Activated gamma-delta T cell (primary cell): ENCODE data around the gene TGFBR1.

Experiments used
- DNase-seq: peaks from one replicate; lab custom pipeline; 2025; lab: John Stamatoyannopoulos, UW

TGFBR1 gene

DNA sequence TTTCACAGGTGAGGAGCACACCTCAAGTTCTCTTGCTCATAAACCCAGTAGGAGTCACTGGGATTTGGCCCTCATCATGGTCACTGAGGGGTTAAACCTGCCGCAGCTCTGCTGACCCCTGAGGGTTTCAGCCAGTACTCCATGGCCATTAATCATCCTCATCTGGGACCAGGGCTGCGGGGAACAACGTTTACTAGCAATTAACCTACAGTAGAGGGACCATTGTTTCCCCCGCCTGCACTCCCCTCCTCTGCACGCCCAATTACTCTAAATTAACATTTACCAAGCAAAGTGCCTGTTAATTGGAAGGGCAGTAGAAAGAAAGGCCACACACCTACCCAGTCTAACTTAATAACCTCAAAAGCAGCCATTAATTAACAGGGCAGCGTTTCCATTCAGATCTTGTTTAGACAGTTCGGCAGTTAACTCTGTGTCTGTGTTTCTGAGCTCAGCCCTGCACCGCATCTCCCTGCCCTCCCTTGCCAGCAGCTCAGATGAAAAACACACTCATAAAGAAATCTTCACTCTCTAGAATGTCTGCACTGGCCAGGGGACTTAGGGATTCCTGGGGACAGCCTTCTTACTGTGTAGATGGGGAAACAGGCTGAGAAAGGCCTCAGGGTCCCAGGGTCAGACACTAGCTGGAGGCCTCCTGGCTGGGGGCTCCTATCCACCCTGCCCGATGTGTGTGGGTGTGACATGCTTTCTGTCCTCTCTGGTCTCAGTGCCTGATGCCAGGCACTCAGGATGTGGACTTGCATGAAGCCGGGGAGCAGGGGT is 65.3 kb downstream of the TGFBR1 start:
- DNase-seq = no peak

DNA sequence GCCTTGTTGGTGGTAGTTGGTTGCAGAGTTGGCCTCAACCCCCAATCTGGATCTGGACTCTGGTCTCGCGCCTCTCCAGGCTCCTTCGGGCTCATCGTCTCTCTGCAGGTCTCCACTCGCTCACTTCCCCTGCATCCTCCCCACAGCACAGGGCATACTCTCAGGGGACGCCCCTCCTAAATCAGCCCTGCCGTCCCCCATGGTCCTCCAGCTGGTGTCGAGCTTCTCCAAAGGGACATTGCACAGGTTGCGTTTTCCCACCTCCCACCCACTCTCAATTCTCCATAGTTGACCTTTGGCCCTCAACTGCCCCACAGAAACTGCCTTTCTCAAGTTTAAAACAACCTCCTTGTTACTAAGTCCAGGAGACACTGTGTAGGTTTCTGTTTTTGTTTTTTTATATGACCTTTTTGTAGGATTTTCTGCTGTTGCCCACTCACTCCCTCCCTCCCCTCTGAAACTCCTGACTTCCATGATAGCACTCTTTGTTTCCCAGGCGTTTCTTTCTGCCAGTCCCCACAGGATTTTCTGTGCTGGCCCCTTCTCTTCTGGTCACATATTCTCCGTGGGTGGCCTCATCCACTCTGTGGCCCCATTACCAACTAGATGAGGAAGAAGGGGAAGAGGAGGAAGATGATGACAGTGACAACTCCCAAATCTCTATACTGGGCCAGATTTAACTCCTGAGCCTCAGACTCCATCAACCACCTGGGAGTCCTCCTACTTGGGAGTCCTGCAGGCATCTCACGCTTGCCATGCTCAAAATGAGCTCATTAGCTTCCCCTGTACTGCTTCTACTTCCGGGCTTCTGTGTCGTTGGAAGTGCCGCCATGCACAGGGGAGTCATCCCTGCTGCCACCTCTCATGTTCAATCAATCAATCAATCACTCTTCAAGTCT is 66.6 kb downstream of the TGFBR1 start:
- DNase-seq = no peak

- DNase-seq = no peak
These were observed 67.5 kb downstream of the TGFBR1 start for GRCh38 chr9:99172124-99173091.

DNA sequence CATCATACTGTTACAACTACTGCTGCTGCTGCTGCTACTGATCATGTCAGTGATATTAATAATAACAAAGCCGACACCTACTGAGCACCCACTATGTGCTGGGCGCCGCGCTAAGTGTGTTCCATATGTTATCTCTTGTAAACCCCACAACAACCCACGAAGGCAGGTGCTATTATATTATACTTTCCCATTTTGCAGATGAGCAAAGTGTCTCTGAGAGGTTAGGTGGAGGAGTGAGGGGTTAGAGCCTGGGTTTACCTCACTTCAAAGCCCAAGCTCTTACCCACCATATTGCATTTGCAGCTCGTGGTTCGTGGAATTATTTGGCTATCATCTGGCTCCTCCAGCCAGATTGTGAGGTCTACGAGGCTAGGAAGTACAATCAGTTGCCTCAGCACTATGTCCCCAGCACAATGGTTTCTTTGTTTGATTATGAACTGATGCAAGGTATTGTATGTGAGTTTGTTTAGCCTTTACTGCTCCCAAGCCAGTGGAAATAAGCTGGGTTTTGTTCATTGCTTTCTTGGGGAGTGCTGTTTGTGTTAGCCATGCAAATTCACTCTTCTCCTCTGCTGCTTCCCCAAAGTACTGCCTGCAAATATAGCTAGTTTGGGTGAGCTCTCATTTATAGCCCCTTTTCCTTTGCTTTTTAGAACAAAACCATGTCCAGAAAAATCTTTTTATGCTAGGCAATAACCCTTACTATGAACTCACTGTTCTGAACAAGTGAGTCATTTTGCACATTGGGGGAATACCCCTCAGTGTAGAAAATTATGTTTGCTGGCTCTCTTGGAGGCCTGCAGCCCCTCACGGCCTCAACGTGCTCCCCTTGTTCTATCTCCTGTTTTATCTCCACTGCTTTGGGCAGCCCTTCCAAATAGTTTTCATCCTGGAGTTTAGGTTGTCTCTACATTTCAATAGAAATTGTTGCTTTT is 68.9 kb downstream of the TGFBR1 start:
- no peak for DNase-seq

DNA sequence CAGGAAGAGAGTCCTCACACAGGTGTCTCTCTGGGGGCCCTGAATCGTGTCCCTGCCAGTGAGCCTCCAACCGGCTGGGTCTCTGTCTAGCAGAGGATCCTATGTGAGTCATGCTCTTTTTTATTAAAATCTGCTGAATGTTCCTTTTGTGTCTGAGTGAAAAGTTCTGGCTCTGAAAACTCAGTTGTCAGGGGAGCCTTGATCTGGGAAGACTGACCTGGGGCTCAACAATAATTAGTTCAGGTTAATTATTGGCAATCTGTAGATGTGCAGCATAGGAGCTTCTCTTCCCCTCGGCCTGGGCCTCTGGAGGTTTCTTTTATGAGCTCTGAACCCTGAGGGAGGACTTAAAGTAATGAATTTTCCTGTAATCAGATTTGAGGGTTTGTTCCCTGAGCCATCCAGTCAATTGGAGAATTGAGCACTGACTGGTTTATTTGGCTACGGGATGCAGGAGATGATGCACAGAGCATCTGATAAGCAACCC is 71.7 kb downstream of the TGFBR1 start:
- DNase-seq = no peak

DNA sequence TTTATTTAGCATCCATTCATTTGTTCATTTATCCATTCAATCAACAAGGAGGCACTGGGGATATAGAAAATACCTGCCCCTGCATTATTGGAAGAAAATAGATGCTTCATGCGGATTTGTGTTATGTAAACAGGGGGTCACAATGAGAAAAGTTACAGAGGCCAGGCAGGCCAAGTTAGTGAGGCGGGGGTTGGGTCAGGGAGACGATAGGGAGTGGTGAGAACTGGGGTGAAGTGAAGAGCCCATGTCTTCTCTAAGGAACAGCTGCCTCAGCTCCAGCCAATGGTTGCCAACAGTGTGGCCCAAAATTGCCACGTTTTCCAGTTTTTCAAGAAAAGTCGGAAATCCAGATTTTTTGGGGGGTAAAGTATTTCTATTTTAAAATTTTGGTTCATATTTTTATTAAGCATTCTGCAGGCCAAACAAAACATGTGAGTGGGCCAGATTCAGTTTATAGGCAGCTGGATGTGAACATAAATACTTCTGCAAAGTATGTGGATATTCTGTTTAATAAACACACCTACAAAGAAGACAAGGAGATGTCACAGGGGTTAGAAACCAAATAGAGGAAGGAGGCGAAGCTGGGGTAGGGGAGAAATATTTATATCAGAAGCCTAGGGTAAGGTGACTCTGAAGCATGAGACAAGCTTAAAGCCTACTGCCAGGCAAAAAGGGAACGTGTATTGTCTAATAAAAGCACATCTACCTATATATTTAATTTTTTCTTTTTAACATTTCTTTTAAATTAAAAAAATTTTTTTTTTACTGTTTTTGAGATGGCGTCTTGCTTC is 72.9 kb downstream of the TGFBR1 start:
- DNase-seq = no peak

DNA sequence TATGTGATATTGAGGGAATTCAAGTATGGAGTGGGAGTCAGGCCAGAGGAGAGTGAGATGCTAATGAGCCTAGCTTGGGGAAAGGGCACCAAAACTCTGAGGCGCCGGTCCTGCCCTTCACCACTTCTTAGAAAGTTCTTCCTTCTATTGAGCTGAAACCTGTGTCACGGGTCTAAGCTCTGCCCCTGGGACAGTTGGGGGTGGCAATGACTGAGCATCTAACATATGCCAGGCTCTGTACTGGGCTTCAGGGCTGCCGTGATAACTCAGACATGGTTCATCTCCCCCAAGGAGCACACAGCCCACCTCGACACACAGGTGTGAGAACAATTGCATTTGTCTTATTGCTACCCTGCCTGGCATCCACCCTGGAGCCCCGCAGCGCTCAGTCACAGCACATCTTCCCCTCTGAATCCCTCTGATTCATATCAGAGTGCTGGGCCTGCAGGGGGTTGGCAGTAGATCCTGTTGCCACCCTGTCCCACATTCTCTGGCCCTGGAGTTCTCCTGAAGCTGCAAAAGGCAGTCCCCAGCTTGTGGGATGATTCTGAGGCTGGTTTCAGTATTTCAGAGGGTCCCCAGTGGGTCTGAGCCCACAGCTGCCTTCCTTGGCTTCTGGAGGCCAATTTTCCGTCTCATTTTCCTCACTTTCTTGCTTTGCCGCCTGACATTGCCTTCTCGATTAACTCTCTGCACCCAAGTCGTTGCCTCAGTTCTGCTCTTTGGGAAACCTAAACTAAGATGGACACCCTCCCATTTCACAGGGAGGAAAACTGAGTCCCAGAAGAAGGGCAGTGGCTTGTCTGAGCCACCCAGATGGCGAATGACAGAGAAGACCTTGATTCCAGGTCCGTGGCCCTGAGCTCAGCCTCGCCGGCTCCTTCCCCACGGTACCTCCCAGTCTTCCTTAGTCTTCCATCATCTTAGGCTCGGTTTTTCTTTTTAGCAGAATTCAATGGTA is 74.3 kb downstream of the TGFBR1 start:
- no peak for DNase-seq

GRCh38 chr9:99180199-99180598 is 75.3 kb downstream of the TGFBR1 start:
- DNase-seq = no peak

DNA sequence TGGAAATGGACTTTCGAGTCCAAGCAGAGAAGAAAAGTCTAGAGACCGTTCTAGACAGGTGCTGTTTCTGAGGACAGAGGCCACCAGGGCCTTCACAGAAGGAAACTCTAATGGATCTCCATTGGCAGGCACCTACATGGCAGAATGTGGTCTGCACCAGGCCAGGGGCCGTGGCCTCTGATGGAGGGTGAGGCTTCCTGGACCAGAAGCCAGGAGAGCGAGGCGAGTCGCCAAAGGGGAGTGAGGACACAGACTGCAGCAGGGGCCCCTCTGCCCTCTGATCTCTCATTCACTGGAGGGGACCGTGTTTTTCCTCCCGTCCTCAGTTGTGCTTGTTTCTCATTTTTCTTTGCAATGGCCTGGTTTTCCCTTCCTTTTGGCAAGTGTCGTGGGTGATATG is 75.7 kb downstream of the TGFBR1 start:
- DNase-seq = no peak

- no peak for DNase-seq
These were observed 76.3 kb downstream of the TGFBR1 start for GRCh38 chr9:99181206-99181605.

- DNase-seq = no peak
These were observed 76.7 kb downstream of the TGFBR1 start for GRCh38 chr9:99181621-99182020.

DNA sequence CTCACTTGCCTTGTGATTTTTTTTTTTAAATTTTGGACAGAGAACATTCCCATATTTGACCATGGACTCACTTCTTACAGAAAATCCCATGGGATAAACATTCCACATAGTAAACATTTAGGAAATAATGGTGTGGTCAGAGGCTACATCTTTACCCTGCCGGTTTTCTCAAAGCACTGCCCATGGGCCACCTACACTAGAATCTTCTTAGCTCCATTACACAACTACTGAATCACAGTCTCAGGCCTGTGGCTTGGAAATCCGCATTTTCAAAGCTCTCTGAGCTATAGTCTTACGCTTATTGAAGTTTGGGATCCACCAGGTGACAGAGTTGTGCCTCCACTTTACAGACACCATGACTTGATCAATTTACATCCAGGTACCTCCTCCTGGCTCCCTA is 77.4 kb downstream of the TGFBR1 start:
- DNase-seq = no peak

GRCh38 chr9:99183616-99184015 is 78.7 kb downstream of the TGFBR1 start:
- no peak for DNase-seq

DNA sequence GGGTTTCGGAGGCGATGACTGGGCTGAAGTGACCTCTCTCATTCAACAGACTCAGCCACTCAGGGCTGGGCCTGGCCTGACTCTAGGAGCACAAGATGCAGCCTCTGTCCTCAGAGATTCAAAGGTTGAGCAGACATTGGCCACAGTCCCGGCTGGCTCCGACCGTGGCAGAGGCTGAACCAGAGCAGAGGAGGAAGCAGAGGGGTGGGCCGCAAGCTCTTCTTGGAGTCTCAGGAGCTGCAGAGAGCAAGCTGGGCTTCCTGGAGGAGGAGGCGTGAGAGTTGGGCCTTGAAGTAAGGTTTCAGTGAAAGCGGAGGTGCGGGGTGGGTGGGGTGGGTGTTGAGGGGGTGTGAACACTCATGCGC is 79.2 kb downstream of the TGFBR1 start:
- DNase-seq = no peak

DNA sequence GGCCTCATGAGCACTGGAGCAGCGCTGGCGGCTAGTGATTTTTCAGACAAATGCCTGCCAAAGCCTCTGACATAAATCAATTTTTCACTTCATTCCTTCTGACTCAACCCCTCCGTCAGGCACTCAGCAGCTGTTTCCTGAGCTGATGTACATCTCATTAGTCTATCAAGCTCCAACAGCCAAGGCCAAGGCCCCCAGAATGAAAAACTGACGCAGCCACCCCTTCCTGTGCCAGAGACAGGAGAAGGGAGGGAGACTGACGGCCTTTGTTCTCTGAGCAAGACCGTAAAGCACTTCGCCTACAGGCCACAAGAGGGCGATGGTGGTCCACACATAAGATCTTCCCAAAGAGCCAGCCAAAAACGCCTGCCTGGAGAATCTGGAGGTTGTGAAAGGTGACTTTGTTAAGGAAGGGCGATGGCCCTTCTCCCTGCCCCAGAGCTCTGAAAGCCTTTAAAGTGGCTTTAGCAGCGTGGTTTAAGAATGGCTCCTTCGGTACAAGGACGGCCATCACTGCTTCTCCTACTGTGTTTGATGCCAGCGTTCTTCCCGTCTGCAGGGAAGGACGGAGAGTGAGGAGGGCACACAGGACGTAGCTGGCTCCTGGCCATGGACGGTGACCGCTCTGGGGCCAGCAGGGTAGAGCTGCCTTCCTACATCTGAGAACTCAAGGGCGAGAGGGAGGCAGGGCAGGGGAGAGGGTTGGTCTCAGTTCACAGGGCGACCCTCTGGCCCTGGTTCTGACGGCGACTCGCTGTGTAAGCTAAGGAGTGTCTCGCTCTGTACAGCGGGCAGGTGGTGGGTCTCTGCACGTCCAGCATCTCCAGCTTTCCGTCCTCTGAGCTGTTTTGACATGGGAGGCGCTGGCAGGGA is 79.8 kb downstream of the TGFBR1 start:
- DNase-seq = no peak

DNA sequence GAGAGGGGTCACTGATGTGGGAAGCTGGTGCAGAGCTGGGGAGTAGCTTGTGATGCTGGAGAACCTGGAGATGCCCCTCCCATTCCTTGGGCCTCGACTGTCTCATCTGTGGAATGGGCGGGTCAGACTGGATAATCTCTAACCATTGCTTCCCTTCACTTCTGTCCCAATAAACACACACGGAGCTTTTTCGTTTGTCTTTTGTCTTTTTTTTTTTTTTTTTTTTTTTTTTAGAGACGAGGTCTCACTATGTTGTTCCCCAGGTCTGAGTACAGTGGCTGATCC is 80.4 kb downstream of the TGFBR1 start:
- DNase-seq = no peak

- DNase-seq = no peak
These were observed 81.0 kb downstream of the TGFBR1 start for GRCh38 chr9:99185934-99186333.

- no peak for DNase-seq
These were observed 82.4 kb downstream of the TGFBR1 start for GRCh38 chr9:99187311-99187710.
